Mesenchymal stem cell (in vitro differentiated cells and primary cell): ENCODE data around the gene ALK.

Source experiments
- DNase-seq: peaks from one replicate; pipeline ENCODE4 v3.0.0-alpha.2; 2013
- H2AFZ ChIP-seq: one replicate; pipeline ENCODE4 v1.6.1; 2013; ENCODE audit warnings: low read depth, mild to moderate bottlenecking, control low read depth, inconsistent platforms, low read length, moderate library complexity
- H2AK5ac ChIP-seq: 2 replicates; pipeline ENCODE4 v1.6.1; 2013; ENCODE audit warnings: low read length, moderate library complexity, mild to moderate bottlenecking, inconsistent platforms; ENCODE audit not compliant: severe bottlenecking
- H2BK120ac ChIP-seq: one replicate; pipeline ENCODE4 v1.6.1; 2013; ENCODE audit warnings: low read depth, mild to moderate bottlenecking, inconsistent platforms, low read length, moderate library complexity
- H2BK12ac ChIP-seq, 2 experiments: one replicate each; pipeline ENCODE4 v1.6.1; 2013; ENCODE audit warnings: inconsistent platforms in 2 of 2, low read length in 2 of 2, mild to moderate bottlenecking in 2 of 2, moderate library complexity in 2 of 2, control low read depth in 1 of 2
- H2BK15ac ChIP-seq: one replicate; pipeline ENCODE4 v1.6.1; 2013; ENCODE audit warnings: mild to moderate bottlenecking, low read depth, inconsistent platforms; ENCODE audit not compliant: poor library complexity, severe bottlenecking
- H2BK5ac ChIP-seq: 2 replicates; pipeline ENCODE4 v1.6.1; 2013; ENCODE audit warnings: low read depth, mild to moderate bottlenecking, low read length, control low read depth, inconsistent platforms; ENCODE audit not compliant: poor library complexity, severe bottlenecking
- H3K14ac ChIP-seq, 2 experiments: one replicate each; pipeline ENCODE4 v1.6.1; 2013; ENCODE audit warnings: inconsistent platforms in 2 of 2, low read length in 2 of 2, control low read depth in 1 of 2, mild to moderate bottlenecking in 1 of 2, moderate library complexity in 1 of 2
- H3K18ac ChIP-seq, 2 experiments: one replicate each; pipeline ENCODE4 v1.6.1; 2013; ENCODE audit warnings: inconsistent platforms in 2 of 2, low read length in 2 of 2, control low read depth in 1 of 2, low read depth in 1 of 2, mild to moderate bottlenecking in 1 of 2
- H3K23ac ChIP-seq, 2 experiments: one replicate each; pipeline ENCODE4 v1.6.1; 2013; ENCODE audit warnings: inconsistent platforms in 2 of 2, low read length in 2 of 2, mild to moderate bottlenecking in 2 of 2, moderate library complexity in 2 of 2, control low read depth in 1 of 2
- H3K27ac ChIP-seq: 2 replicates; pipeline ENCODE4 v1.5.1; 2013; ENCODE audit warnings: mild to moderate bottlenecking, moderate library complexity, low read length, control low read depth, inconsistent platforms; ENCODE audit not compliant: poor library complexity, severe bottlenecking
- H3K27me3 ChIP-seq, 2 experiments: 2 replicates each; pipeline versions ENCODE4 v1.6.1 to v1.7.0; 2013; ENCODE audit warnings: low read length in 2 of 2, mild to moderate bottlenecking in 2 of 2, moderate library complexity in 2 of 2, control low read depth in 1 of 2, inconsistent platforms in 1 of 2; ENCODE audit not compliant: control insufficient read depth in 1 of 2, insufficient read depth in 1 of 2
- H3K36me3 ChIP-seq, 2 experiments: 2 replicates each; pipeline versions ENCODE4 v1.6.1 to v1.7.0; 2013; ENCODE audit warnings: low read length in 2 of 2, control low read depth in 1 of 2, inconsistent platforms in 1 of 2, low read depth in 1 of 2, mild to moderate bottlenecking in 1 of 2; ENCODE audit not compliant: insufficient read depth in 2 of 2, control insufficient read depth in 1 of 2
- H3K4ac ChIP-seq, 2 experiments: one replicate each; pipeline ENCODE4 v1.6.1; 2013; ENCODE audit warnings: inconsistent platforms in 2 of 2, low read length in 2 of 2, mild to moderate bottlenecking in 2 of 2, moderate library complexity in 2 of 2, control low read depth in 1 of 2, low read depth in 1 of 2
- H3K4me1 ChIP-seq: 2 replicates; pipeline ENCODE4 v1.6.1; 2013; ENCODE audit warnings: low read depth, low read length, control low read depth; ENCODE audit not compliant: control insufficient read depth, insufficient read depth
- H3K4me2 ChIP-seq: 2 replicates; pipeline ENCODE4 v1.6.1; 2013; ENCODE audit warnings: low read length, mild to moderate bottlenecking, inconsistent platforms; ENCODE audit not compliant: poor library complexity, severe bottlenecking
- H3K4me3 ChIP-seq, 2 experiments: 2 replicates each; pipeline versions ENCODE4 v1.5.1 to v1.7.0; 2013; ENCODE audit warnings: low read length in 2 of 2, mild to moderate bottlenecking in 2 of 2, control low read depth in 1 of 2, low read depth in 1 of 2; ENCODE audit not compliant: insufficient read depth in 1 of 2
- H3K79me1 ChIP-seq: replicated peaks from 2 replicates; pipeline ENCODE4 v1.6.1; 2013; ENCODE audit warnings: mild to moderate bottlenecking, control low read depth, low read length, inconsistent platforms; ENCODE audit not compliant: poor library complexity, severe bottlenecking
- H3K9ac ChIP-seq: 2 replicates; pipeline ENCODE4 v1.7.0; 2013; ENCODE audit warnings: mild to moderate bottlenecking, low read length, moderate library complexity
- H3K9me3 ChIP-seq: 2 replicates; pipeline ENCODE4 v1.7.0; 2013; ENCODE audit warnings: mild to moderate bottlenecking, low read length; ENCODE audit not compliant: control insufficient read depth
- H4K8ac ChIP-seq: one replicate; pipeline ENCODE4 v1.6.1; 2013; ENCODE audit warnings: inconsistent platforms, mild to moderate bottlenecking, low read length, moderate library complexity
- H4K91ac ChIP-seq: one replicate; pipeline ENCODE4 v1.6.1; 2013; ENCODE audit warnings: mild to moderate bottlenecking, low read length, inconsistent platforms
- WGBS: methylation state at CpG from one replicate; pipeline ENCODE4 v1.1.7; 2013; ENCODE audit warnings: mixed read lengths; 5-methylcytosine and 5-hydroxymethylcytosine counted together

The ALK gene

GRCh38 chr2:29218550-29219125 is 702.7 kb downstream of the ALK start:
- Histone ChIP-seq H3K14ac (no peak overlapping the region), H2BK12ac (no peak overlapping the region), H2BK120ac (no peak overlapping the region), H3K27me3 (peaks cover 28 to 40% of the 10 kb centered on the region in 2 experiments), H4K91ac (no peak overlapping the region), H3K4me3 (no peak overlapping the region), H3K4me2 (no peak overlapping the region), H3K4ac (no peak overlapping the region), H2BK5ac (no peak overlapping the region), H3K4me1 (peaks cover 5% of the 10 kb centered on the region), H2BK15ac (no peak overlapping the region), H3K36me3 (no peaks in the 10 kb centered on the region), H3K9me3 (no peaks in the 10 kb centered on the region), H2AFZ (no peak overlapping the region), H3K23ac (no peak overlapping the region), H3K9ac (no peak overlapping the region), H3K18ac (no peak overlapping the region), H3K27ac (no peak overlapping the region), H3K79me1 (no peaks in the 10 kb centered on the region), H2AK5ac (no peak overlapping the region), H4K8ac (no peak overlapping the region)
- DNase-seq, result no peak
- WGBS, result 77% methylated on average over 4 of the region's 4 CpGs

DNA sequence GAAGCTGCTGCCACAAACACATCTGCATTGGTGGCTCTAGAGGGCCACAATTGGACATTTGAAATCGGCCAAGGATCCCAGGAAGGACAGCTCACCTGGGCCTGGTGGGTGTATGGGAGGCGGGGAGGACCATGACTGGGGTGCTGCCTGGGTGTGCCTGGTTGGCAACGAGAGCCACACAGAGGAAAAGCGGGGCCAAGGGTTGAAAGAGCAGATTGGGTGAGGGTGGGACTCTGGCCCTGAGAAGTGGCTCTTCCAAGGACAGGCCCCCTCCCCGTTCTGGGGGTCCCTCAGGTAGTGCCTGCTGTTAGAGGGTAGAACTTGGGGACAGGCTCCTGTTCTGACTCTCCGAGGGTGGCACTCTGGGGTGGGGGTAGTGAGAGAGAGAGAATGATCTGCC is 703.3 kb downstream of the ALK start:
- no peak overlapping the region for H3K18ac ChIP-seq
- no peak overlapping the region for H4K91ac ChIP-seq
- WGBS, result 83% methylated on average over 5 of the region's 6 CpGs
- H3K4ac ChIP-seq, result no peak overlapping the region
- H2AK5ac ChIP-seq, result no peak overlapping the region
- no peak overlapping the region for H2BK15ac ChIP-seq
- no peaks in the 10 kb centered on the region for H3K79me1 ChIP-seq
- no peak overlapping the region for H3K14ac ChIP-seq
- H3K4me3 ChIP-seq, result no peak overlapping the region
- no peak overlapping the region for H2AFZ ChIP-seq
- no peak overlapping the region for H3K23ac ChIP-seq
- H4K8ac ChIP-seq, result no peak overlapping the region
- no peak overlapping the region for H3K27ac ChIP-seq
- no peaks in the 10 kb centered on the region for H3K36me3 ChIP-seq
- no peak overlapping the region for H2BK5ac ChIP-seq
- DNase-seq, result no peak
- H3K27me3 ChIP-seq, result peaks cover 28 to 40% of the 10 kb centered on the region in 2 experiments
- no peak overlapping the region for H2BK12ac ChIP-seq
- no peak overlapping the region for H3K9ac ChIP-seq
- no peak overlapping the region for H3K4me2 ChIP-seq
- H3K4me1 ChIP-seq, result peaks cover 3% of the 10 kb centered on the region
- no peaks in the 10 kb centered on the region for H3K9me3 ChIP-seq
- H2BK120ac ChIP-seq, result no peak overlapping the region

GRCh38 chr2:29216609-29216909 is 704.8 kb downstream of the ALK start:
- WGBS, result 94% methylated on average over 5 of the region's 5 CpGs

DNA sequence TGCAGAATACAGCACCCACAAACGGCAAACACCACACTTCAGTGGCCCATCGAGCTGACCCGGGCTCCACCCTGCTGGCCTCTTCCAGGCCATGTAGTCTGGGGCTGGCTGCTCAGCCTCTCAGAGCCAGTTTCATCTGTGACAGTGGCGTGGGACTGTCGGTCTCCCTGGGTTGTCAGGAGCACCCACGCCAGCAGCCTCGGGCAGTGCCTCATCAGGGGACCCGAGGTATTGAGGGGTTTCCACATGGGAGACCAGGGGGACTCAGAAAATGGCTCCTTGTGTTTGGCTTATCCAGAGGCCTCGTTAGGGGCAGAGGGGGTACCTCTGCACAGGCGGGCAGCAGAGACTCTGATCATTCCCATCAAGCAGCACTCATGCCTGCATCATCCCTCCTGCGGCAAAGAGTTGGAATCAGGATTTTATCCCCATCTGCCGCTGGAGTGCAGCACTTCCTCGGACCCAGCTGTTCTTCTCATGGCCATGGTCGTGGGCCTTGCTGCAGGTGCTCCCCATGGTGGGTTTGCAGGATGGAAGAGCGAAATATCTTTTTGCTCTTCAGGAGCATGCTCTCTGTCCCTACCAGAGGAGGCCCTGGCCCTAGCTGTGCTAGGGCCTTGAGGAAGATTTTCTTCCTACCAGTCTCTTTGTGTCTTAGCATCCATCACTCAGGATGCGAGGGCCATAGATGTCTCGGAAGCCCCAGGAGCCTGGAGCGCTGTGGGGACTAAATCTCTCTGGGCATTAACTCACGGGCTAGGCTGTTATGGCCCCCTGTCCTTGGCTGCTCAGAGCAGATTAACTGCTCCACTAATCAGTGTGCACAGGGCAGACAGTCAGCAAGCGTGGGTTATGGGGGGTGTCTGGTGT is 705.4 kb downstream of the ALK start:
- Histone ChIP-seq H3K4me1 (peaks cover 3% of the 10 kb centered on the region), H2AK5ac (no peak overlapping the region), H3K4me2 (no peak overlapping the region), H4K8ac (no peak overlapping the region), H3K79me1 (no peaks in the 10 kb centered on the region), H3K4me3 (no peak overlapping the region), H3K27ac (no peak overlapping the region), H3K14ac (no peak overlapping the region), H3K27me3 (peaks cover 14 to 25% of the 10 kb centered on the region in 2 experiments), H2BK5ac (no peak overlapping the region), H2BK15ac (no peak overlapping the region), H3K18ac (no peak overlapping the region), H3K23ac (no peak overlapping the region), H4K91ac (no peak overlapping the region), H2BK120ac (no peak overlapping the region), H3K9me3 (no peaks in the 10 kb centered on the region), H3K4ac (no peak overlapping the region), H3K9ac (no peak overlapping the region), H2BK12ac (no peak overlapping the region), H3K36me3 (peaks cover 0 to under 1% of the 10 kb centered on the region in 2 experiments), H2AFZ (no peak overlapping the region)
- 91% methylated on average over 20 of the region's 20 CpGs for WGBS
- no peak for DNase-seq

More at GRCh38 chr2:29216609-29216909, 704.8 kb downstream of the ALK start:
- Histone ChIP-seq H4K8ac (no peak overlapping the region), H3K4me1 (peaks cover 3% of the 10 kb centered on the region), H2BK12ac (no peak overlapping the region), H4K91ac (peak overlapping the region; percentile 21), H3K9me3 (no peaks in the 10 kb centered on the region), H3K79me1 (no peaks in the 10 kb centered on the region), H2BK15ac (no peak overlapping the region), H3K4ac (no peak overlapping the region), H2BK5ac (no peak overlapping the region), H3K4me3 (no peak overlapping the region), H2BK120ac (no peak overlapping the region), H3K14ac (no peak overlapping the region), H3K9ac (no peak overlapping the region), H2AK5ac (no peak overlapping the region), H3K27me3 (peaks cover 20 to 31% of the 10 kb centered on the region in 2 experiments), H3K27ac (no peak overlapping the region), H3K4me2 (no peak overlapping the region), H3K18ac (no peak overlapping the region), H3K36me3 (no peaks in the 10 kb centered on the region), H3K23ac (no peak overlapping the region), H2AFZ (no peak overlapping the region)
- no peak for DNase-seq
